ENCODE results near the gene ENTREP3. TPM values are rescaled to one million over a fixed set of nuclear protein-coding genes. Genes with fewer than 3 reads are reported as not detected.
A peak's percentile ranks its signal among the peaks of the same experiment; 100 is the strongest.
"Not testable (repeated sequence)": the region's sequence is repeated elsewhere in the genome, so short reads cannot be mapped to it uniquely, and the experiment has no call there.

Gene ENTREP3
- total RNA-seq, 1 donor = 7.8 TPM

DNA sequence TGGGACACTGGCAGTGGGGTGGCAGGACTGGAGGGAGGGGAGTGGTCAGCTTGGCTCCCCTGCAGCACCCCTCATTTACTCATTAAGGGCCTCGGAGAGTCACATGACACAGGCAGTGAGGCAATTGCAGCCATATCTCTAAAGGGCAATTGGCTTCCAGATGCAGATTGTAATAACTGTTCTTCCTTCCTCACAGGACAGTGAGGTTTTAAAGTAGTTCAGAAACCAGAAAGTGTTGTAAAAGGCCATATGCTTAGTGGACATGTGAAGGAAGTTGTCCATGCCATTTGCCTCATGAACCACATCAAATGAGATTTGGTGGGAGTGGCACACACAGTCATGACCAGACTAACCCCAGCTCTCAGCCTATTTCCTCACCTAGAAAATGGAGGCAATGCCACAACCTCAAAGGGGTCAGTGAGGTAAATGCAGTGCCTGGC is 35.7 kb downstream of the ENTREP3 start:
- DNase-seq (ENCODE audit: low read depth) = peak; percentile 61
- TF ChIP-seq, protein P1, sequence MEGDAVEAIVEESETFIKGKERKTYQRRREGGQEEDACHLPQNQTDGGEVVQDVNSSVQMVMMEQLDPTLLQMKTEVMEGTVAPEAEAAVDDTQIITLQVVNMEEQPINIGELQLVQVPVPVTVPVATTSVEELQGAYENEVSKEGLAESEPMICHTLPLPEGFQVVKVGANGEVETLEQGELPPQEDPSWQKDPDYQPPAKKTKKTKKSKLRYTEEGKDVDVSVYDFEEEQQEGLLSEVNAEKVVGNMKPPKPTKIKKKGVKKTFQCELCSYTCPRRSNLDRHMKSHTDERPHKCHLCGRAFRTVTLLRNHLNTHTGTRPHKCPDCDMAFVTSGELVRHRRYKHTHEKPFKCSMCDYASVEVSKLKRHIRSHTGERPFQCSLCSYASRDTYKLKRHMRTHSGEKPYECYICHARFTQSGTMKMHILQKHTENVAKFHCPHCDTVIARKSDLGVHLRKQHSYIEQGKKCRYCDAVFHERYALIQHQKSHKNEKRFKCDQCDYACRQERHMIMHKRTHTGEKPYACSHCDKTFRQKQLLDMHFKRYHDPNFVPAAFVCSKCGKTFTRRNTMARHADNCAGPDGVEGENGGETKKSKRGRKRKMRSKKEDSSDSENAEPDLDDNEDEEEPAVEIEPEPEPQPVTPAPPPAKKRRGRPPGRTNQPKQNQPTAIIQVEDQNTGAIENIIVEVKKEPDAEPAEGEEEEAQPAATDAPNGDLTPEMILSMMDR (IDR thresholded peaks at IDR 0.05; ENCODE audit: insufficient read depth, low read depth, low read length) = no peak
- H3K4me3 ChIP-seq (ENCODE audit: low read depth, low read length) = no peak overlapping the region

DNA sequence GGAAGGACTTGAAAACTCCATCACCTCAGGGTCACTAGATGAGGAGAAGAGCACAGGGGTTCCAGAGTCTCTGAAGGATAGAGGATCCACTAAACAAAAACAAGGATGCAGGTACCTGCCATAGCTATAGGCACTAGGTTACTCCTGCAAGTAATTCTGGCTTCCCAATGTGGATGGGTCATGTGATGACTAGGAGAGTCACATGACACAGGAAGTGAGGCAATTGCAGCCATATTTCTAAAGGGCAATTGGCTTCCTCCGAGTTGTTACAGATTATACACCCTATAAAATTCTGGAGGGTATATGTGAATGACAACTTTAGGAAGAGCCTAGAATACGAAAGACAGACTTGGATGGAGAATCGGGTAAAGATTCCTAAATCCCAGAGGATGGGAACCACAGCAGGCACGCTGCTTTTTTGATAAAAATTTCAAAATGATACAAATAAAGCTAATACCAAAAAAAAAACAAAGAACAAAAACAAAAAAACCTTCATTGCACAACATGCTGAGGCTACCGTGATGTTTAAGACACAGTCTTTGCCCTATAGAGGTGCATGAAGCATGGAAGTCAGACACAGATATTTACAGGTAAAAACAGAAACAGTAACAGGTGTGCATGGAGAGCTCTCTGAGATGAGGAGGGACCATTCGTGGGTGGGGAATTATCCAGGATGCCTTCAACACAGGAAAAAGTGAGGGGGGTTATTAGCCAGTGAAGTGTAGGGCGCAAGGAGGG is 36.3 kb downstream of the ENTREP3 start:
- DNase-seq (ENCODE audit: low read depth) = peak; percentile 69
- TF ChIP-seq, protein P1 (IDR thresholded peaks at IDR 0.05; ENCODE audit: insufficient read depth, low read depth, low read length) = no peak
- H3K4me3 ChIP-seq (ENCODE audit: low read depth, low read length) = no peak overlapping the region

DNA sequence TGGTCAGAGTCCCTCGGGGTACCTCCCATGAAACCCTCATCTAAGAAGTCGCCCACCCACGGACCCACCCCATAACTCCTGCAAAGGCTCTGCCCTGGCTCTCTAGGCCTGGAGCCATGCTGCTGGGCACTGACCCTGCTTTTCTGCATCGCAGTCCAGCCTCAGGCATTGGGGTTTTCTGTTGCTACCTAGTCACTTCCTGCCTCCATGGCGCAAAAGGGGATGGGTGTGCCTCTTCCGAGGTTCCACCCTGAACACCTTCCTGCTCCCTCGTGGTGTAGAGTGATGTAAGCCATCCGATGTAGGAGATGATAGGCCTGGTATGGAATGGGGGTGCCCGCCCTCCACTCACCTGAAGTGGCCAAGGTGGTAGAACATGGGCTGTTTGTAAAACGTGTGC is 40.6 kb downstream of the ENTREP3 start:
- not testable (repeated sequence) for H3K4me3 ChIP-seq (ENCODE audit: low read depth, low read length)

GRCh38 chr1:155212051-155212440 is 43.2 kb downstream of the ENTREP3 start:
- H3K4me3 ChIP-seq (ENCODE audit: low read depth, low read length); DNase-seq (ENCODE audit: low read depth): not testable (repeated sequence)

More for the DNA sequence above, 40.6 kb downstream of the ENTREP3 start:
- DNase-seq (ENCODE audit: low read depth) = not testable (repeated sequence)

GRCh38 chr1:155211381-155212050 is 43.8 kb downstream of the ENTREP3 start:
- H3K4me3 ChIP-seq (ENCODE audit: low read depth, low read length); DNase-seq (ENCODE audit: low read depth): not testable (repeated sequence)

- H3K4me3 ChIP-seq (ENCODE audit: low read depth, low read length) = no peak overlapping the region
- TF ChIP-seq, protein P1 (IDR thresholded peaks at IDR 0.05; ENCODE audit: insufficient read depth, low read depth, low read length) = no peak
- DNase-seq (ENCODE audit: low read depth) = no peak
Observed at GRCh38 chr1:155210314-155211104, 44.8 kb downstream of the ENTREP3 start.

GRCh38 chr1:155209312-155209721 is 46.0 kb downstream of the ENTREP3 start:
- TF ChIP-seq, protein P1 (IDR thresholded peaks at IDR 0.05; ENCODE audit: insufficient read depth, low read depth, low read length) = no peak
- DNase-seq (ENCODE audit: low read depth) = no peak
- peak overlapping the region; percentile 93 for H3K4me3 ChIP-seq (ENCODE audit: low read depth, low read length)
